OCI-LY7 (cell line): ENCODE data around the gene ZNF214. TPM values are rescaled to one million over a fixed set of nuclear protein-coding genes. Genes with fewer than 3 reads are reported as not detected.

Source experiments
- BruUV-seq: library from RNA; stranded (reverse); fragments of 400-500 nt; replicated peaks from 2 replicates; lab custom pipeline; 2021; lab: Mats Ljungman, UMichigan
- CTCF ChIA-PET: fragments of 300-600 bp; sonication (Branson Sonifier 250); formaldehyde crosslinking; loops from one replicate; lab custom pipeline; 2022; ENCODE audit warnings: antibody characterized with exemption; ENCODE audit not compliant: unreplicated experiment; lab: Charles Lee
- POLR2A ChIA-PET: fragments of 300-600 bp; sonication (Branson Sonifier 250); formaldehyde crosslinking; loops from one replicate; lab custom pipeline; 2022; ENCODE audit warnings: antibody characterized with exemption; lab: Charles Lee
- DNase-seq: peaks from one replicate; pipeline ENCODE4 v3.0.0-alpha.2; 2015; ENCODE audit warnings: low spot score
- H2AFZ ChIP-seq: fragments of 200-600 bp; sonication (generic), shearing (Covaris generic); 2 replicates; pipeline ENCODE4 v1.6.1; 2014; ENCODE audit warnings: mild to moderate bottlenecking, antibody characterized with exemption, low read length, moderate library complexity
- H3K27ac ChIP-seq: fragments of 200-600 bp; sonication (generic); 2 replicates; pipeline ENCODE4 v1.5.1; 2014; ENCODE audit warnings: mixed run types, low read depth, mild to moderate bottlenecking, moderate library complexity, low read length, inconsistent platforms; ENCODE audit not compliant: poor library complexity, severe bottlenecking
- H3K36me3 ChIP-seq: fragments of 200-600 bp; sonication (generic); 2 replicates; pipeline ENCODE4 v1.6.1; 2014; ENCODE audit warnings: mild to moderate bottlenecking, antibody characterized with exemption, low read length, moderate library complexity, mixed read lengths; ENCODE audit not compliant: insufficient read depth
- H3K4me1 ChIP-seq: fragments of 200-600 bp; sonication (generic); 2 replicates; pipeline ENCODE4 v1.5.1; 2014; ENCODE audit warnings: mild to moderate bottlenecking, low read length; ENCODE audit not compliant: insufficient read depth, poor library complexity, severe bottlenecking
- H3K4me2 ChIP-seq: fragments of 200-600 bp; sonication (generic); 2 replicates; pipeline ENCODE4 v1.6.1; 2014; ENCODE audit warnings: mild to moderate bottlenecking, low read length
- H3K4me3 ChIP-seq: fragments of 200-600 bp; sonication (generic); 2 replicates; pipeline ENCODE4 v1.5.1; 2014; ENCODE audit warnings: mild to moderate bottlenecking, low read depth, low read length; ENCODE audit not compliant: poor library complexity, severe bottlenecking
- H3K79me2 ChIP-seq: fragments of 200-600 bp; sonication (generic); 2 replicates; pipeline ENCODE4 v1.6.1; 2016; ENCODE audit warnings: low read depth, mild to moderate bottlenecking, low read length, moderate library complexity, mixed read lengths; ENCODE audit not compliant: insufficient read depth
- H3K9me2 ChIP-seq: fragments of 200-600 bp; sonication (generic); 2 replicates; pipeline ENCODE4 v1.6.1; 2016; ENCODE audit warnings: mild to moderate bottlenecking, low read length, mixed read lengths; ENCODE audit not compliant: insufficient read depth
- H3K9me3 ChIP-seq: fragments of 200-600 bp; sonication (generic); 2 replicates; pipeline ENCODE4 v1.6.1; 2014; ENCODE audit warnings: mild to moderate bottlenecking, mixed run types, low read length, mixed read lengths
- H4K20me1 ChIP-seq: fragments of 200-600 bp; sonication (generic); 2 replicates; pipeline ENCODE4 v1.6.1; 2014; ENCODE audit warnings: mild to moderate bottlenecking, antibody characterized with exemption, low read length, moderate library complexity, mixed read lengths; ENCODE audit not compliant: insufficient read depth
- EZH2phosphoT487 ChIP-seq: fragments of 200-600 bp; sonication (generic); IDR thresholded peaks from 2 replicates; pipeline ENCODE4 v1.6.1; 2018; ENCODE audit warnings: low read depth, borderline replicate concordance, mild to moderate bottlenecking, mixed run types, antibody characterized with exemption, low read length, moderate library complexity, mixed read lengths
- intact Hi-C: fragments of 100-400 bp; cut with micrococcal nuclease; formaldehyde crosslinking; loops from one replicate; pipeline ENCODE4 v1.10.0; 2022; ENCODE audit not compliant: unreplicated experiment
- total RNA-seq, 2 experiments: library from RNA; depleted of rRNA in 1 of 2; stranded (reverse); fragments of >200 nt in 1 of 2; shearing (Covaris generic) in 1 of 2; gene quantifications; 2 replicates each; pipeline ENCODE4 v1.2.3, GENCODE V29; 2014 to 2022
- TF ChIP-seq, protein P1 (sequence below): fragments of 200-600 bp; sonication (generic); conservative IDR thresholded peaks from 2 replicates; pipeline ENCODE4 v1.5.1; 2014; ENCODE audit warnings: mild to moderate bottlenecking, antibody characterized with exemption, low read length, moderate library complexity, mixed read lengths

The ZNF214 gene
- total RNA-seq, 2 experiments from 2014 or later, result not detected

DNA sequence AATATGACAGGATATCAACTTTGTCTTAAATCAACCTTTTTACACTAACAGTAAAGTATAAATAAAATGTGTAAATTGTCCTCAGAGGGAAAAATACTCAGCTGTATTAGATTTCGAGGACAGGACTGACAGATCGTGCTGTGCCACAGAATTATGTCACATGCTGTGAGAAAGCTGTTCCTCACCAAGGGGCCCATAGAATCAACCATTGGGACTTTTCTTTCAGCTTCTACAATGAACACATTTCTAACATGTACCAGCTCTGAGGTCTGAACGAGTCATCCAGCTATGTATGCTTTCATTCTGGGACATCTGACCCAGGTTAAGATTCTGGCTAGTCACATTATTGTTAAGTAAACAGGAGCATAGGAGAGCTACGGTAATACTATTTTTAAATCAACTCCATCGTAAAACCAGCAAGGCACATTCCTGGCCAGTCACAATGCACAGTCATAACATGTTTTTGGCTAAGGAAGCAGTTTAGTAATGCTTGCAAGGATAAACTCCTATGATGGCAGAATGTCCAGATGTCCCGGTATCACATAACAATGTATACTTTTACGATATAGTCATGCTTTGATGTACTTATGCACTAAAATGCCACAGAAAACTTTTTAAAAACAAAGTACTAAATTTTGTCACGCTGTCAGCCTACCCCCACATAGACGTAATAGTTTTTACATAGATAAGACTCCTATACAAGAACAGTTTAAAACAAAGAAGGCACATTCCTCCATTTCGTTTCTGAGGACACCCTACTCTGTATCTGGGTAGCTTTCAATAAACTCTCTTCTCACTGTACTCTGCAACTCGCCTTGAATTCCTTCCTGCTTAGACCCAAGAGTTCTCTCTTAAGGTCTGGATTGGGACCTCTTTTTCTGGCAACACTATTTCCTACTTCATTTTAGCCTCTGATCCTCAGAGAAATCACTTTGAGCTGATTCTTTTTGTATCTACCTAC lies 27.4 kb downstream of the ZNF214 start:
- no peaks in the 10 kb centered on the region for H3K9me2 ChIP-seq
- H3K4me1 ChIP-seq, result peaks cover 22% of the 10 kb centered on the region
- POLR2A ChIA-PET, result interaction anchor here (1.0 kb wide), 1 partner anchor 32 kb away, joined by 4 read pairs; no protein-coding TSS in a partner anchor
- no peak overlapping the region for H3K4me2 ChIP-seq
- no peak for DNase-seq
- H3K79me2 ChIP-seq, result no peaks in the 10 kb centered on the region
- intact Hi-C loops, result no loop called here
- peaks cover 81% of the 10 kb centered on the region for H3K36me3 ChIP-seq
- no peak overlapping the region for H3K27ac ChIP-seq
- TF ChIP-seq, protein P1, sequence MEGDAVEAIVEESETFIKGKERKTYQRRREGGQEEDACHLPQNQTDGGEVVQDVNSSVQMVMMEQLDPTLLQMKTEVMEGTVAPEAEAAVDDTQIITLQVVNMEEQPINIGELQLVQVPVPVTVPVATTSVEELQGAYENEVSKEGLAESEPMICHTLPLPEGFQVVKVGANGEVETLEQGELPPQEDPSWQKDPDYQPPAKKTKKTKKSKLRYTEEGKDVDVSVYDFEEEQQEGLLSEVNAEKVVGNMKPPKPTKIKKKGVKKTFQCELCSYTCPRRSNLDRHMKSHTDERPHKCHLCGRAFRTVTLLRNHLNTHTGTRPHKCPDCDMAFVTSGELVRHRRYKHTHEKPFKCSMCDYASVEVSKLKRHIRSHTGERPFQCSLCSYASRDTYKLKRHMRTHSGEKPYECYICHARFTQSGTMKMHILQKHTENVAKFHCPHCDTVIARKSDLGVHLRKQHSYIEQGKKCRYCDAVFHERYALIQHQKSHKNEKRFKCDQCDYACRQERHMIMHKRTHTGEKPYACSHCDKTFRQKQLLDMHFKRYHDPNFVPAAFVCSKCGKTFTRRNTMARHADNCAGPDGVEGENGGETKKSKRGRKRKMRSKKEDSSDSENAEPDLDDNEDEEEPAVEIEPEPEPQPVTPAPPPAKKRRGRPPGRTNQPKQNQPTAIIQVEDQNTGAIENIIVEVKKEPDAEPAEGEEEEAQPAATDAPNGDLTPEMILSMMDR, result no peak
- no peak for TF ChIP-seq EZH2phosphoT487
- H4K20me1 ChIP-seq, result no peaks in the 10 kb centered on the region
- CTCF ChIA-PET, result no interaction called here
- BruUV-seq, result no TSS peak
- H2AFZ ChIP-seq, result no peak overlapping the region
- no peaks in the 10 kb centered on the region for H3K9me3 ChIP-seq
- H3K4me3 ChIP-seq, result no peak overlapping the region

DNA sequence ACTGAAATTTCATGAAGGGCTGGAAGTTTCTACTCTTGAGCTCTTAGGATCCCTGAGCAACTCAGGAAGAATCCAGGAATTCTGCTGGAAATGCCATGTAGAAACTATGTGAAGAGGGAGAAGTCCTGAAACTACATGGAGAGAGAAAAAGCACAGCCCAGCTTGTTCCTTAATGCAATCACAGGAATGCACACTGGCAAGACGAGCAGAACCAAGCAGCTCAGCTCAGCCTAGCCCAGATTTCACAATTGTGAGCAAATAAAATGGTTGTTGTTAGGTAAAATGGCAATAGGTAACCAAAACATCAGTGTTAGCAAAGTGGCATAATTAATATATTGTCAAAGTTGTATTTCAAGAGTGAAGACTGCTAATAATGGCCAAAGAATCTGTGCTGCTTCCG lies 28.1 kb downstream of the ZNF214 start:
- ChIA-PET CTCF (no interaction called here), POLR2A (interaction anchor here (1.0 kb wide), 1 partner anchor 31 kb away, joined by 4 read pairs; no protein-coding TSS in a partner anchor)
- TF ChIP-seq, protein P1, result no peak
- TF ChIP-seq EZH2phosphoT487, result no peak
- intact Hi-C loops, result no loop called here
- Histone ChIP-seq H3K4me1 (peaks cover 15% of the 10 kb centered on the region), H3K9me3 (no peaks in the 10 kb centered on the region), H3K4me3 (no peak overlapping the region), H3K9me2 (no peaks in the 10 kb centered on the region), H3K4me2 (no peak overlapping the region), H4K20me1 (no peaks in the 10 kb centered on the region), H3K27ac (no peak overlapping the region), H3K36me3 (peaks cover 81% of the 10 kb centered on the region), H3K79me2 (no peaks in the 10 kb centered on the region), H2AFZ (no peak overlapping the region)
- no peak for DNase-seq
- BruUV-seq, result no TSS peak

DNA sequence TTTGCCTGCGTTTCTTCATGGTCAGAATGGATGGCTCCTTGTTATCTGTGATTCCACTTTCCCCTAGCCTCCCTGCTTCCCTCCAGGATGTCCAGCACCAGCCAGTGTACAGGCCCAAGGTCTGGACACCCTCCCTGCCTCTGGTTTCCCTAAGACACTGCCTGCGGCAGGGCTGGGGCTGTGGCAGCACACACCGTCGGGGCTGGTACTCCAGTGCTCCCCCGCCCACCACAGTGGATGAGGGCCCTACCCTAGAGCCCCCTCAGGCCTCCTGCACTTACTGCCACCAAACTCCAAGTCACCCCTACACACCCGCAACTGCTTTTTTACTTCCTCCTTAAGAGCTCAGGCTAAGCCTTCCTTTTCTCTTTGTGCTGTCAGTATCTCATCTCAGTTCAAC lies 28.9 kb downstream of the ZNF214 start:
- H2AFZ ChIP-seq, result no peak overlapping the region
- no peak overlapping the region for H3K4me3 ChIP-seq
- ChIA-PET POLR2A (no interaction called here), CTCF (no interaction called here)
- no peaks in the 10 kb centered on the region for H4K20me1 ChIP-seq
- peaks cover 82% of the 10 kb centered on the region for H3K36me3 ChIP-seq
- no peak for TF ChIP-seq EZH2phosphoT487
- TF ChIP-seq, protein P1, result no peak
- no peaks in the 10 kb centered on the region for H3K79me2 ChIP-seq
- no TSS peak for BruUV-seq
- H3K4me1 ChIP-seq, result peaks cover 11% of the 10 kb centered on the region
- no peak overlapping the region for H3K4me2 ChIP-seq
- no peaks in the 10 kb centered on the region for H3K9me3 ChIP-seq
- no peaks in the 10 kb centered on the region for H3K9me2 ChIP-seq
- no peak for DNase-seq
- no peak overlapping the region for H3K27ac ChIP-seq
- intact Hi-C loops, result no loop called here
